CD4-positive, alpha-beta T cell treated with Interleukin-10 for 1 hour (primary cell): ENCODE data around the gene HJV.
"Not testable (repeated sequence)": the region's sequence is repeated elsewhere in the genome, so short reads cannot be mapped to it uniquely, and the experiment has no call there.

ENCODE experiments used
- DNase-seq: peaks from one replicate; pipeline ENCODE4 v3.0.0-alpha.2; 2020

Gene HJV

DNA sequence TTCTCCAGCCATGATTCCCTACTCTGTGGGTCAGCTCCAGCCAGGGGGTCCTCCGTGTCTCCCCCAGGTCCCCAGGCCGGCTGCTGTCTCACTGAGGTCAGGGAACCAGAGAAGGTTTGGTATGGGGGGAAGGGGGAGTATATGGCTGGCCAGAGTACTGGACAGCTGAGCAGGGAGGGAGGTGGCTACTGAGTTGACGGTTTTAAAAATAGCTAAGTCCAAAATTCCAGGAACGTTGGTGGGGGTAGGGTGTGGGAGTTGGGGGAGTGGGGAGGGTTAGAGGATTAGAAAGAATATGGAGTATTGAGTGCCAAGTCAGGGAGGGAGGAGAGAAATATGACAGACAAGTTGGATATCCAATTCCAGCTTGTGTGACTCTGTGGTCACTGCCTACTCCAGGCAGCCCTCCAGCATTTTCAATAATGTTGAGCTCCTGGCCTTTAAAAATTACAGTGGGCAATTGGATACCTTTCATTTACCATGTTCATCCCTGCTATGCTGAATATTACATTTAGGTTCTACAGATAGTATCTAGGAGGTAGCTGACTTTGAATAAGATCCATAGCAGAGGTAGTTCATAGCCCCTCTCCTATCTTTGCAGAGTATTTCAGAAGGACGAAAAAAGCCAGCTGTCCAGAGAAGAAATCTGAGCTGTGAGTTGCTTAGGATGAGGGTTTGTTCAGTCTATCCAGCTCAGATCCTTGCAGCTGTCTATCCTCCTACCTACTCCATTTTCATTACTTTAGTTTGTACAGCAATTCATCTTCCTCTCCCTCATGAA is at the start of gene HJV:
Gene HJV, minus strand, starts transcription at position 114 of the 781 bp plus-strand sequence. CDS start 1,504 bp downstream, outside the sequence.
- DNase-seq: no peak

DNA sequence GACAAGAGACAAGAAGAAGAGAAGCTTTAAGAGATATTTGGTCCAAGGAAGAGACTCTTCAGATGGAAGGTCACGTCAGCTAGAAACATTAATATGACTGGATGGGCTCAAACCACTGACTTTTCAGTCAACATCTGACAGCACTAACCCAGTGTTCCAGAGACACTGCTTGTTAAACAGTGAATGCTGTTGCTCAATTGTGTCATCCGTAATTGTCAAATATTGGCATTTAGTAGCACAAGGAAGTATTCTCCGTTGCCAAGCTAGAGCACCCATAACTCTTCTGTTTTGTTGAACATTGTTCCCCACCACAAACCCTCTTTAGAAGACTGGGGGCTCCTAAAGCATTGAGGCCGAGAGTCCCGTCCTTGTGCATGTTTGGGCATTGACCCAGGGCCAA is 37.6 kb upstream of the HJV start:
- DNase-seq: not testable (repeated sequence)

DNA sequence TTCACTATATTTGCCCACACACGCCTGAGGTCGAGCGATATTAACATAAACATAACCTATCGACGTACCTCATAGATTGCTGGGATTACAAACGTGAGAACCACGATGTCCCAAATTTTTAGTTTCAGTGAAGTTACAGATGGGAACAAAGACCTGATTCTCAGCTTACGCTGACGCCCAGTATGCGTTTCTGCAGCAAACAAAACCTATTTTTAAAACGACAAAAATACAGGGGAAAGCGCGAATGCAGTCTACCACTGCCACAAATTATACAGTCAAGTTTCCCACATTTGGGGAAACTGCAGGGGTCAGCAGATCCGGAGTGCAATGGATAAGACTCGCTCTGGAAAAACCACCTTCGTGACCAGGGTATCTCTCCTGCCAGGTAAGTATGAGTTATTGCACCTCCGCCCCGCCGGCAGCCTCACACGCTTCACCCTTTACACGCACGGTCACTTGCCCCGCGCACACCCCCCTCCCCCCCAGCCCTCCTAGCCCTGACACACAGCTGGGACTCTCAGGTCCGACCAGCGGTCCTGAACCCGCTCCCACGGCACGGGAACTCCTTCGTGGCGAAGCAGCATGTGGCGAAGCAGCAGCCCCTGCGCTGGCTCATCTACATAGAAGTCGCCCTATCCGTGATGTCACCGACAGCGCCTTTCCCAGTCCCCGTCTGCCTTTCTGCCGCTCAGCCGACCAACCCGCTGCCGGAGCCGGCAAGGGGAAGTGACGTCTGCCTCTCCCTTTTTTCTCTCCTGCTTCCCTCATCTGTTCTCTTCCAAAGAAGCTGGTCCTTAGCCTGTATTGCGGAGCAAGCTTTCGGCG is 30.5 kb upstream of the HJV start:
- peak; percentile 85 for DNase-seq

GRCh38 chr1:146051452-146051851 is 29.9 kb upstream of the HJV start:
- DNase-seq: no peak

DNA sequence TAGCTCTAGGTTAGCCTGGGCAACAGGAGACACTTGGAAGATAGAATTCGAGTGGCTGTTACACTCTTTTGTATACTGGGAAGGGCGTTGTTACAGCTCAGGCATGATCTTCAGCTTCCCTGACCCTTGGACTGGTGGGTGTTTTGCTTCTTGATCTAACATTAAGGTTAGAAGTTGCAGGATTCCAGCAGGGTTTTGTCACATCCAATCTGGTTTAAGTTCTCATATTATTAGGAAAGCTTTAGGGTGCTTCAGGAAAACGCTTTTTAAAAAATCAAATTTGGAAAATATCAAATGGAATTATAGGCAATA is 29.1 kb upstream of the HJV start:
- not testable (repeated sequence) for DNase-seq

DNA sequence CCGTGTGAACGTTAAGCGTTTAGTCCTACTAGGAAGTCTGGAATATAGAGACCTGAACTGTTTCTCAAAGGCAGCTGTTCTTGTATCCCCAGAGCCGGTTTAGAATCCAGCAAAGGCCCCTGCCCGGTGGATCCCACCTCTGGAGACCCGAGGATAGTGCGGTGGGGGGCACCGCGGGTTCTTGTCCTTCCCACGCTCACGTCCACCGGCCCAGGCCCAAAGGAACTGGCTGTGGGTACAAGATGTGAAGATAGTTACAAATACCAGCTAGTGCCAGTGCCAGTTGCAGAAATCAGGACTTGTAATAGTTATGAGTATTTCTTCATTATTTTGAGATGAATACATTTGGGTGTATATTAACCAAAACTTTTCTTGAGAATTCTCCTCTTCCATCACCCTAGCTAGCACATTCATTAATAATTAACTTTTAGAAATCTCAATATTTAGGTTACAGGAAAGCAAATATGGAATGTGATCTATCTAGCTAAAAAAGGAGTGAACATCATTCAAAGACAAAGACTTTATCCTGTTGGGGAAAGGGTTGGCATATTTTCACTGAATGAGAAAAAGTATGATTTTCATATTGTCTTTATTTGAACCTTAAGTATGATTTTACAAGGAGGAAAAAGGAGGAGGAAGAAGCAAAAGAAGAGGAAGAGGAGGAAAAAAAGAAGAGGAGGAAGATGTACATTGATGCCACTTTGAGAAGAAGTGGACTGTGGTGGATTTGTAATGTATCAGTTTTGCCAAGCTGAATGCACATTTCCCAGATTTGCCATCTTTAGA is 28.5 kb upstream of the HJV start:
- not testable (repeated sequence) for DNase-seq

- DNase-seq: no peak
Observed at GRCh38 chr1:146049436-146049835, 27.9 kb upstream of the HJV start.

- DNase-seq: not testable (repeated sequence)
Observed at GRCh38 chr1:146048514-146049115, 27.1 kb upstream of the HJV start.

- DNase-seq: no peak
Observed at GRCh38 chr1:146046664-146047063, 25.1 kb upstream of the HJV start.

GRCh38 chr1:146039844-146040194 is 18.3 kb upstream of the HJV start:
- DNase-seq: no peak

- peak; percentile 87 for DNase-seq
Observed at GRCh38 chr1:146036965-146037646, 15.6 kb upstream of the HJV start.

DNA sequence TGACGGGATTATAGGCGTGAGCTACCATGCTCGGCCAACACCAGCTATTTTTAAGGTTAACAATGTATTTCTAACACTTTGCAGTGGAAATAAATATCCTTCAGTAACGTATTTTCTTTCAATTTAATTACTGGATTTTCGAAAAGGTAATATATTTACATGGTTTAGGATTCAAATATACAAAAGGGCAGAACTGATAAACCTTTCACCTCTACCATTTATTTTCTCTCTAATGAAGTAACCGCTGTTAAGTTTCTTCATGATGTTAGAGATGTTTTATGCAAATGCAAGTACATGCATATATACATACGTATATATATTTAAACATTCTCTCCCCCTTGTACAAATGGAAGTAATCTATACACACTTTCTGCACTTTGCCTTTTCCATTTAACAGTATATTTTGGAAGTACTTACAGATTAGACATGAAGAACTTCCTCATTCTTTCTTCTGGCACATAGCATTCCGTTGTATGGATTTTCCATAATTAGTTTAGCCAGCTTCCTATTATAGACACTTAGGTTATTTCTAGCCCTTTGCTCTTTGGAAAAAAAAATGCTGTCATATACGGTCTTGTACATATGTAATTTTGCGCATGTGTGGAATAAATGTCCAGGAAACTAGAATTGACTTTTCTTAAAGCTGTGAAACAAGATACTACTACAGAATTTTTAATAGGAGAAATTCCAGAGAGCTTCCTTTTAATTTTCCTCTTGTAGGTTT is 14.9 kb upstream of the HJV start:
- DNase-seq: peak; percentile 30

GRCh38 chr1:146035048-146035423 is 13.5 kb upstream of the HJV start:
- DNase-seq: no peak

DNA sequence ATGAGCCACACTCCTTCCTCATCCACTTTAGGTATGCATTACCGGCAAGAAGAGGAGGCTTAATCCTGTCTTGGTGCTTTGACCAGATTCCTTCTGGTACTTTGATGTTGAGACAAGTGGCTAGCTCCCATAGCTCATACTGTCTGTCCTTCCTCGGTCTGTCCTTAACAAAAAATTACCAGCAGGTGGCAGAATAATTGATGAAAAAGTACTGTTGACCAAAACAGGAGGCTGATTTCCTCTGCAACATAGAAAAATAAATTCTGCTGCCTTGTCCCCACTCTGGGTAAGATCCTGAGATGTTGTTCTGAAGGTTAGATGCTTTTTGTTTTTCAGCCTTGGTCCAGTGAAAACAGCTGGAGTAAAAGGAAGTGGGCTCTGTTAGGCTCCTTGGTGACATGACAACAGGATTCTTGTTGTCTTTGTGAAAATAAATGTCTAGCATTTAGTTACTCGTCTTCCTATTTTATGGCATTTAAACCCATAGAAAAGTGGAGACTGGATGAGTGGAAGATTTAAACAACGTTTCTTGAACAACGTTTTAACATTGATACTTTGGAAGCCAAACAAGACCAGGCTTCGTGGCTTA is 11.2 kb upstream of the HJV start:
- DNase-seq: peak; percentile 69

DNA sequence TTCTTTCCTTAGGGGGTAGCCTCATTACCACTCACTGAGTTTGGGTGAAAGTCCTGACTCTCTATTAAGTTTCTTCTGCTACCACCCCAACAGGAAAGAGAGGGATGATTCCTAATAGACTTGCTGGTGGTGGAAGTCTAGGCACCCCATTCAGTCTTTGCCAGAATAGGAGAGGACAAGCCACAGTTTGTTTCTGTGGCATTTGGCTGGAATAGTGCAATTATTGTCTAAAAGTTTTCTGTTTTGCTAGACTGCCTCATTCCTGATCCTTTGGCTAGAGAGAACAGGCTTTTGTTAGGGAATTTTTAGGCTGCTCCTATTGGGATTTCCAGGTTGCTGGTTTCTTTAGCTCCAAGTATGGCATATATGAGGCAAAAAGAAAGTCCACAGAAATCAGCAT is 9.9 kb upstream of the HJV start:
- no peak for DNase-seq

DNA sequence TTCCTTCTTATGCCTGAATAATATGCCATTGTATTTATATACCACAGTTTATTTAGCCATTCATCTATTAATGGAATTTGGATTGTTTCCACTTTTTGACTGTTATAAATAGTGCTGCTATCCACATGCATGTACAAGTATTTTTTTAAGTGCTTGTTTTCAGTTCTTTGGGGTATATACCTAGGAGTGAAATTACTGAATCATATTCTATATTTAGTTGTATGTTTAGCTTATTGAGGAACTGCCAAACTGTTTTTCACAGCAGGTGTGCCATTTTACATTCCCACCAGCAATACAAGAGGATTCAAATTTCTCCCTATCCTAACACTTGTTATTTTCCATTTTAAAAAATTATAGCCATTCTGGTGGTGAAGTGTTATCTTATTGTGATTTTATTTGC is 7.6 kb upstream of the HJV start:
- DNase-seq: no peak

- not testable (repeated sequence) for DNase-seq
Observed at GRCh38 chr1:146026650-146027049, 5.1 kb upstream of the HJV start.

DNA sequence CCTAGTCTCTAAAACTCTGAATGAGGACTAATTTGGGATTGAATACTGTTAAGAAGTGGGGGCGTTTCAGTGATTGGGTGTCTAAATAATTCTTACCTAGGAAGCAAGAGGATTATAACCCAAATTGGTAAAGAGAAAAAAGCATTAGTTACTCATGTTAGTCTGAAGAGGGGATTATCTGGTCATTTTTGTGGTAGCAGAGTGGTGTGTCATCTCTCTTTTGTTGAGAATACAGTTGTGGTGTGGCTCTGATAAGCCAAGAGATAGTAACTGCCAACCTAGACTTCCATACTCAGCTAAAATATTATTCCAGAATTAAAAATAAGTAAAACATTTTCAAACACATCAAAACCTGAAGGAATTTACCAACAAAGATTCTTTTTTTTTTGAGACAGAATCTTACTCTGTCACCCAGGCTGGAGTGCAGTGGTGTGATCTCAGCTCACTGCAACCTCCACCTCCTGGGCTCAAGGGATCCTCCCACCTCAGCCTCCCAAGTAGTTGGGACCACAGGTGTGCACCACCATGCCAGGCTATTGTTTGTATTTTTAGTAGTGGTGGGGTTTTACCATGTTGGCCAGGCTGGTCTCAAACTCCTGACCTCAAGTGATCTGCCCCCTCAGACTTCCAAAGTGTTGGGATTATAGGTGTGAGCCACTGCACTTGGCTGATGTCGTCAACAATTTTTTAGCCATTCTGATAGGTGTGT is 4.4 kb upstream of the HJV start:
- DNase-seq: not testable (repeated sequence)

DNA sequence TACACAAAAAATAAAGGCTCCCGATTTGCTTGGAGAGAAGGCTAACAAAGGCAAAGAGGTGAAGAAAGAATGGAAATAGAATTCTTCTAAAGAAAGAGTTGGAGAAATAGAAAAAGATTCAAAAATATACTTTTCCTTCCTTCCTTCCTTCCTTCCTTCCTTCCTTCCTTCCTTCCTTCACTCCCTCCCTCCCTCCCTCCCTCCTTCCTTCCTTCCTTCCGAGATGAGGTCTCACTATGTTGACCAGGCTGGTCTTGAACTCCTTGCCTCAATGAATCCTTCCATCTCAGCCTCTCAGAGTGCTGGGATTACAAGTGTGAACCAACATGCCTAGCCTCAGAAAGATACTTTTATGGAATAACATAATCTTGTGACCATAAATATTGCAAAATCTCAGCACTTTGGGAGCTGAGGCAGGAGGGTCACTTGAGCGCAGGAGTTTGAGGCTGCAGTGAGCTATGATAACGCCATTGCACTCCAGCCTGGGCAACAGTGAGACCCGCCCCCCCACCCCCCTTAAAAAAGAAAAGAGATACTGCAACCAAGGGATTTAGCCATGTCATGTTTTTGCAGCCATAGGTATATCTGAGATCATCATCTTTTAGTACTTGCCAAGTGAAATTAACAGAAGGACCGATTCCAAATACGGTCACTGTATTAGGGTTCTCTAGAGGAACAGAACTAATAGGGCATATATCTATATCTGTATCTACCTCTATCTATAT is 1.0 kb upstream of the HJV start:
- no peak for DNase-seq

- no peak for DNase-seq
Observed at GRCh38 chr1:146021050-146021445, 487 bp downstream of the HJV start.
